IPS-20b (cell line): ENCODE measurements around the gene LORICRIN.

Source experiments
- H3K27ac ChIP-seq: one replicate; pipeline ENCODE4 v1.5.1; 2013; ENCODE audit warnings: low read length
- H3K27me3 ChIP-seq: 2 replicates; pipeline ENCODE4 v1.6.1; 2013; ENCODE audit warnings: mild to moderate bottlenecking, low read length, inconsistent platforms; ENCODE audit not compliant: insufficient read depth
- H3K36me3 ChIP-seq: 2 replicates; pipeline ENCODE4 v1.6.1; 2013; ENCODE audit warnings: low read depth, mild to moderate bottlenecking, inconsistent platforms, low read length, moderate library complexity; ENCODE audit not compliant: insufficient read depth
- H3K4me1 ChIP-seq: 2 replicates; pipeline ENCODE4 v1.6.1; 2013; ENCODE audit warnings: mild to moderate bottlenecking, control low read depth, inconsistent platforms, low read length, moderate library complexity; ENCODE audit not compliant: insufficient read depth
- H3K4me3 ChIP-seq: 2 replicates; pipeline ENCODE4 v1.5.1; 2013; ENCODE audit warnings: mild to moderate bottlenecking, low read length, inconsistent platforms
- H3K9ac ChIP-seq: 2 replicates; pipeline ENCODE4 v1.6.1; 2013; ENCODE audit warnings: low read depth, mild to moderate bottlenecking, inconsistent platforms, low read length, moderate library complexity
- H3K9me3 ChIP-seq: 2 replicates; pipeline ENCODE4 v1.6.1; 2013; ENCODE audit warnings: mild to moderate bottlenecking, low read depth, low read length, inconsistent platforms; ENCODE audit not compliant: insufficient read depth

The LORICRIN gene

DNA sequence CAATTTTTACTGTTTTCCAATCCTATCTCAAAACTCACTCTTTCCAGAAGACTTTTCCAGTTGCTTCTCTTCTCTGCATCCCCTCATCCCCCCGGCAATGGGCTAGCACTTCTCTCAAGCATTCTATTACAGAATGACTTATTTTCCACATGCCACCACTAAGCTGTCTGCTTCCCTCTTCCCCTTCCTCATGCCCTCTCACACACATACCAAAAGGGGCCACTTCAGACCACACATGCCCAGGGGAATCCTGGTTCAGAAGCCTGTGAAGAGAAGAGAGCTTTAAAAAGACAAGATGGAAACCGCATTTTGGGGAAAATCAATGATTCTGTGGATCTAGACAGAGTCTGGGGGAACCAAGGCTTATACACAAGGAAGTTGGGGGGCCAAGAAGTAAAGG lies 8.4 kb upstream of the LORICRIN start:
- H3K27ac ChIP-seq, result no peak overlapping the region
- H3K9me3 ChIP-seq, result no peaks in the 10 kb centered on the region
- no peaks in the 10 kb centered on the region; the same call in 1 of the 2 replicates for H3K27me3 ChIP-seq
- no peaks in the 10 kb centered on the region for H3K4me1 ChIP-seq
- H3K9ac ChIP-seq, result no peak overlapping the region
- H3K4me3 ChIP-seq, result no peak overlapping the region
- H3K36me3 ChIP-seq, result no peaks in the 10 kb centered on the region

DNA sequence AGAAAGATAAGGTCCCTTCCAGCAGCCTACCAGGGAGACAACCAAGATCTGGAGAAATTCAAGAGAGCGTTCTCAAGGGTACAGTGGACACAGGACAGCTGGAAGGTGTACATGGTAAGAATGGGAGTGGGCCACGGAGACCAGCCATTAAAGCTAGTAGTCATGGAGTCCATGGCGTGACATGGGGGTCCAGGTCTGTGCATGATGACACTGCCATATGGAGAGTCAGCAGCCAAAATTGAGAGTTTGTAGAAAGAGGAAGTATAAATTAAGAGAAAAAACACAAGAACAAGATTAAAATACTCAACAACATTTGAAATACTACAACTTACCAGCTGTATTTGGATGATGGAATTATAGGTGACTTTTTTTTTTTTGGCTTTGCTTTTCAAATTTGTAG lies 7.9 kb upstream of the LORICRIN start:
- H3K27me3 ChIP-seq, result no peaks in the 10 kb centered on the region; the same call in 1 of the 2 replicates
- no peak overlapping the region for H3K4me3 ChIP-seq
- no peaks in the 10 kb centered on the region for H3K36me3 ChIP-seq
- no peaks in the 10 kb centered on the region for H3K9me3 ChIP-seq
- H3K4me1 ChIP-seq, result no peaks in the 10 kb centered on the region
- no peak overlapping the region for H3K9ac ChIP-seq
- H3K27ac ChIP-seq, result no peak overlapping the region

DNA sequence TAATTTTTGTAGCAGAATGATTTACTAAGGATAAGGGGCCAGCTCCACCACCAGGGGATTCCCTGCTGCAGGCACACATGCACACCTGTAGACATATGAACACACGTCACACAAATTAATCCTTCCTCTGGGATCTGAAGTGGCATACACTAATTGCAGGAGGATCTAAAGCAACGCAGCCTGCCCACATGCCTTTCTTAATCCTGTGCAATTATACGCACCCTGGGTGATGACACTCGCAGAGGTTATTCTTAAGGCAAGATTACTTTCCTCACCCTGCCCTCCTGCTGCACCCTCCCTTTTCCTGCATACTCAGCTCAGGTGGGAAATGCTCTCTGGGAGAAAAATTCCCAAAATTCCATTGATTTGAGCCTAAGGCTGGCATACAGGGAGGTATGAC lies 7.5 kb upstream of the LORICRIN start:
- H3K36me3 ChIP-seq, result no peaks in the 10 kb centered on the region
- H3K27me3 ChIP-seq, result no peaks in the 10 kb centered on the region; the same call in 1 of the 2 replicates
- H3K27ac ChIP-seq, result no peak overlapping the region
- no peaks in the 10 kb centered on the region for H3K9me3 ChIP-seq
- H3K4me3 ChIP-seq, result no peak overlapping the region
- no peaks in the 10 kb centered on the region for H3K4me1 ChIP-seq
- H3K9ac ChIP-seq, result no peak overlapping the region

DNA sequence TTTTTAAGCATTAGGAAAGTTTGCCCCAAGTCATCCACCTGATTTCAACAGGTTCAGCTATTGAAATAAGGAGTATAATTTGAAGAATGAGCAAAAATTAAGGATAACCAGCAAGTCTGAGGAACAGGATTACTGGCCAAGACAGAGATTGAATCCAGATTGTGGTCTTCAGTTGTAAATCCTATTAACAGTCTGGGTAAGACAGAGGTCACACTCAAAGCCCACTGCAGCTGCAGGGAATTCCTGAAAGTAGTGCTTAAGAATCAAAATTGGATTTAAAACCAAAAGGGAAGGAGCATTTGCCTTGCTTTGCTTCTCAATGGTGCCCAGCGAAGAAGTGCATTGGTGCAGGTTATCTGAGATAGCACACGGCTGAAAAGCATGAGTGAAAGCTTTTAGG lies 6.4 kb upstream of the LORICRIN start:
- Histone ChIP-seq H3K36me3 (no peaks in the 10 kb centered on the region), H3K27me3 (peaks cover 6% of the 10 kb centered on the region), H3K27ac (no peak overlapping the region), H3K9ac (no peak overlapping the region), H3K9me3 (no peaks in the 10 kb centered on the region), H3K4me3 (no peak overlapping the region), H3K4me1 (no peaks in the 10 kb centered on the region)

DNA sequence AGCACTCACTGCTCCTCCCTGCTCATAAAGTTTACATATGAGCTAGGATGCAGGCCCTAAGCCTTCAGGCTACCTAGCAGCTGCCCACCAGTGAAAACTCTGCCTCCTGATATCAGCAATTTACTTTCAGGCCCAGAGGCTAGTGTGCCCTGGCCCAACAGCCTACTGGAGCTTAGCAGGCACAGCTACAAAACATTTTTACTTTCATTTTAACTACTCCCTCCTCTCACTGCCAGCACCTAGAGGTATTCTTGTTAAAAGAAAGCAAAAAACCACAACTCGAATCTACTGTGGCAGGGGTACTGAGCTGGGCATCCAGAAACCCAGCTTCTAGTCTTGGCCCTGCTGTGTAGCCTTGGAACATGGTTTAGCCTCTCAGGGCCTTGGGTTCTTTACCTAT lies 5.8 kb upstream of the LORICRIN start:
- peaks cover 12% of the 10 kb centered on the region for H3K27me3 ChIP-seq
- H3K4me1 ChIP-seq, result no peaks in the 10 kb centered on the region
- H3K9me3 ChIP-seq, result no peaks in the 10 kb centered on the region
- H3K9ac ChIP-seq, result no peak overlapping the region
- H3K36me3 ChIP-seq, result no peaks in the 10 kb centered on the region
- no peak overlapping the region for H3K4me3 ChIP-seq
- no peak overlapping the region for H3K27ac ChIP-seq

DNA sequence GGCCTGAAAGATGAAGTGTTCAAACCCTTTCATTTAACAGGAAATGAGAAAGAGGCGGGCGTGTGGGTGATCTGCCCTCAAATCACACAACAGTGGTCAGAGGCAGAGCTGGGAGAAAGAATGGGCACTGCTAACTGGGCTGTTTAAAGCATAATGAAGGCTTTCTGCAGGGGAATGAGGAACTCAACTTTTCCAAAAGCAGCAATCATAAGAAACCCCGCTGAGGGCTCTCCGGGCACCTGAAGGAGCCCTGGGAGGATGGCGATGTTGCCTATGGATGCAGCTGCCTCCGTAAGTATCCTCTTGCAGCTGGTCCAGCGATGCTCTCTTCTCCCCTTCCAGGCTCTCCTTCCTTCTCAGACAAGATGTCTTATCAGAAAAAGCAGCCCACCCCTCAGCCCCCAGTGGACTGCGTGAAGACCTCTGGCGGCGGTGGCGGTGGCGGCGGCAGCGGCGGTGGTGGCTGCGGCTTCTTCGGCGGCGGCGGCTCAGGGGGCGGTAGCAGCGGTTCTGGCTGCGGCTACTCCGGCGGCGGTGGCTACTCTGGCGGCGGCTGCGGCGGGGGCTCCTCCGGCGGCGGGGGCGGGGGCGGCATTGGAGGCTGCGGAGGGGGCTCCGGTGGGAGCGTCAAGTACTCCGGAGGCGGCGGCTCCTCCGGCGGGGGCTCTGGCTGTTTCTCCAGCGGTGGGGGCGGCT lies 1.2 kb downstream of the LORICRIN start:
- Histone ChIP-seq H3K36me3 (no peaks in the 10 kb centered on the region), H3K27ac (no peak overlapping the region), H3K4me3 (peak overlapping the region; percentile 59; the same call in 1 of the 2 replicates), H3K9ac (no peak overlapping the region), H3K27me3 (peaks cover 77% of the 10 kb centered on the region), H3K4me1 (no peaks in the 10 kb centered on the region; the same call in 1 of the 2 replicates), H3K9me3 (no peaks in the 10 kb centered on the region)

DNA sequence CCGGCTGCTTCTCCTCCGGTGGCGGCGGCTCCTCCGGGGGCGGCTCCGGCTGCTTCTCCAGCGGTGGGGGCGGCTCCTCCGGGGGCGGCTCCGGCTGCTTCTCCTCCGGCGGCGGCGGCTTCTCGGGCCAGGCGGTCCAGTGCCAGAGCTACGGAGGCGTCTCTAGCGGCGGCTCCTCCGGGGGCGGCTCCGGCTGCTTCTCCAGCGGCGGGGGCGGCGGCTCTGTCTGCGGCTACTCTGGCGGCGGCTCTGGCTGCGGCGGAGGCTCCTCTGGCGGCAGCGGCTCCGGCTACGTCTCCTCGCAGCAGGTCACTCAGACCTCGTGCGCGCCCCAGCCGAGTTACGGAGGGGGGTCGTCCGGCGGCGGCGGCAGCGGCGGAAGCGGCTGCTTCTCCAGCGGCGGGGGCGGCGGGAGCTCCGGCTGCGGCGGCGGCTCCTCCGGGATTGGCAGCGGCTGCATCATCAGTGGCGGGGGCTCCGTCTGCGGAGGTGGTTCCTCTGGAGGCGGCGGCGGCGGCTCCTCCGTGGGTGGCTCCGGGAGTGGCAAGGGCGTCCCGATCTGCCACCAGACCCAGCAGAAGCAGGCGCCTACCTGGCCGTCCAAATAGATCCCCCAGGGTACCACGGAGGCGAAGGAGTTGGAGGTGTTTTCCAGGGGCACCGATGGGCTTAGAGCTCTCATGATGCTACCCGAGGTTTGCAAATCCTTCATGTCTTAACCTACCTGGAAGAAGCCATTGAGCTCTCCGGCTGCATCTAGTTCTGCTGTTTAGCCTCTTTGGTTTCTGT lies 2.0 kb downstream of the LORICRIN start:
- H3K36me3 ChIP-seq, result no peaks in the 10 kb centered on the region
- peaks cover 77% of the 10 kb centered on the region for H3K27me3 ChIP-seq
- no peaks in the 10 kb centered on the region for H3K9me3 ChIP-seq
- no peak overlapping the region for H3K27ac ChIP-seq
- H3K4me1 ChIP-seq, result no peaks in the 10 kb centered on the region; the same call in 1 of the 2 replicates
- H3K9ac ChIP-seq, result no peak overlapping the region; the same call in 1 of the 2 replicates
- peak overlapping the region; percentile 76 for H3K4me3 ChIP-seq

DNA sequence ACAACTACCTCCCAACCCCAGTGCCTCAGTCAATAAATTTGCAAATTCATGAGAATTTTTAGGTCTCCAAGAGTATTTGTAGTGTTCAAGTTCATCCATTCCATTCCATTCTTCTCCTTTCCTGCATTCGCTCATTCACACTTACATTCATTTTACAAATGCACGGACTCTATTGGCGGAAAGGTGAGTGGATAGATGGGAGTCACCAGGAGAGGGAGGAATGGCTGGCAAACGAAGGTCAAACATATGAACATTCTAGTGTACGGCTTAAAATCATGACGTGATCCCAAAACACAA lies 2.5 kb downstream of the LORICRIN start:
- no peaks in the 10 kb centered on the region; the same call in 1 of the 2 replicates for H3K4me1 ChIP-seq
- peak overlapping the region; percentile 76 for H3K4me3 ChIP-seq
- no peak overlapping the region; the same call in 1 of the 2 replicates for H3K9ac ChIP-seq
- peaks cover 77% of the 10 kb centered on the region for H3K27me3 ChIP-seq
- no peaks in the 10 kb centered on the region for H3K36me3 ChIP-seq
- H3K27ac ChIP-seq, result no peak overlapping the region
- no peaks in the 10 kb centered on the region for H3K9me3 ChIP-seq

DNA sequence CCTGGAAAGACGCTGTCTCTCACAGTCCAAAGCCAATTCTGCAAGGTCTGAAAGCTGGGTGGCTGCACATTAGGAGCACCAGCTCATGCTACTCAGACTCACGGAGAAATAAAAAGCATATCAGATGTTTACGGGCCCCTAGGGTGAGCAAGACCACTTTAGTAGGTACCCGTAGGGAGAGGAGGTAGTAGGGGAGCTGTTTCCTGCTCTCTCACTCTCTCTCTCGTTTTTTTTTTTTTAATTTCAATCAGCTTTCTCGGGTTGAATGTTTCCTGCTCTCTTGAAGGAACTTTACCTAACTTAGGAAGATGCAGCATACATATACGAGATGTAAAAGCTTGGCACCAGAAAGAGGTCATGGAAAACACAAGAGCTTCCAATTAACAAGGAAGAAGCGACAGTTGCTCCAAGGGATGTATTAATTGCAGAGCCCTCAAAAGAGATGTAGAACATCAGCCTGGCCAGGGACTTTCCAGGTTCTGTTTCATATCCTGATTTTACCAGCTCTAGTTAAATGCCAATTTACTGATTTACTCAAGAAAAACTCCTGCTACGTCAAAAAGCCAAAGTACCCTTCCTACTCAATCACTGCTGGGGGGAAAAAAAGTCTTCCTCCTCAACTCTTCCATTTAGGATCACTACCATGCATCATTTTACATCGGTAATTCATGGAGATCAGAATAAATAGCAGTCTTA lies 3.1 kb downstream of the LORICRIN start:
- Histone ChIP-seq H3K27me3 (peaks cover 76% of the 10 kb centered on the region), H3K9ac (no peak overlapping the region), H3K4me1 (no peaks in the 10 kb centered on the region; the same call in 1 of the 2 replicates), H3K27ac (no peak overlapping the region), H3K36me3 (no peaks in the 10 kb centered on the region), H3K9me3 (no peaks in the 10 kb centered on the region), H3K4me3 (0 out of 2 replicates have a peak overlapping the region, but pooled peaks have one; percentile 76)

DNA sequence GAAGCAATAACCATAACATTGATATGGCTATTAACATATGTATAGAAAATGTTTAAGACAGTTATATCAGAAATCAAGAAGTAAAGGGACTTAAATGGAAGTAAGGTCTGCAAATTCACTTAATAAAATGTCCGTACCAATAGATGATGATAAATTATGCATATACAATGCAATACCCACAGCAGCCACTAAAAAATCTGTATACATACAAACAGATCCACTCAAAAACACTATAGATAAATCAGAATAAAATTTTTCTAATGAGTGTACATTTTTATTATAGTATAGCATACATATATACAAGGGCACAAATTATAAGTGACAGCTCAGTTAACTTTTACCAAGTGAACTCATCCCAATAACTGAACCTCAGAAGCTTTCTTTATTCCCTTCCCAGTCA lies 6.0 kb downstream of the LORICRIN start:
- no peak overlapping the region for H3K27ac ChIP-seq
- H3K9ac ChIP-seq, result no peak overlapping the region
- no peaks in the 10 kb centered on the region for H3K36me3 ChIP-seq
- no peak overlapping the region for H3K4me3 ChIP-seq
- no peaks in the 10 kb centered on the region for H3K9me3 ChIP-seq
- peaks cover 47% of the 10 kb centered on the region for H3K27me3 ChIP-seq
- H3K4me1 ChIP-seq, result no peaks in the 10 kb centered on the region; the same call in 1 of the 2 replicates

DNA sequence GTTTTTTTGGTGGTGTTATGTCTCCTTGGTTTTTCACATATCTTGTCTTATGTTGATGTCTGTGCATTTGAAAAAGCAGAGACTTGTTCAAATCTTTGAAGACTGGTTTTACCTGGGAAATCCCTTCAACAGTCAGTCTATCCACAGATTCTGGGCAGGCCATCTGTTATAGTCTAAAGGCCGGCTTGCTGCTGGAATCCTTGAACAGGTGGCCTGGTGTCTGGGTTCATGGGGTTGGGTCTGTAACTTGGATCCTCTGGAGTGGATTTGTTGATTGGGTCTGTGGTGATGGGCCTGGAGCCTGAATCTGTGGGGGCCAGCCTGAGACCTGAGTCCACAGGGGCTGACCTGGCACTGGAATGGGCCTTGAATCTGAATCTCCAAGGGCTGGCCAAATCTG lies 12.2 kb downstream of the LORICRIN start:
- H3K4me1 ChIP-seq, result peaks cover 3% of the 10 kb centered on the region; the same call in 1 of the 2 replicates
- H3K4me3 ChIP-seq, result no peak overlapping the region
- no peaks in the 10 kb centered on the region for H3K36me3 ChIP-seq
- H3K27ac ChIP-seq, result no peak overlapping the region
- H3K9ac ChIP-seq, result no peak overlapping the region
- H3K27me3 ChIP-seq, result no peaks in the 10 kb centered on the region
- no peaks in the 10 kb centered on the region for H3K9me3 ChIP-seq
